Neural progenitor cell (in vitro differentiated cells): ENCODE results near the gene B3GAT1.

Experiments
- EZH2 ChIP-seq: fragments of 200-600 bp; sonication (generic); IDR thresholded peaks from 2 replicates; pipeline ENCODE4 v1.6.1; 2017; ENCODE audit warnings: antibody characterized with exemption, mild to moderate bottlenecking, moderate library complexity
- TF ChIP-seq, protein P1 (sequence below): fragments of 200-600 bp; sonication (generic); IDR thresholded peaks from 2 replicates; pipeline ENCODE4 v1.5.1; 2017; ENCODE audit warnings: antibody characterized with exemption, mild to moderate bottlenecking

- TF ChIP-seq, protein P1, sequence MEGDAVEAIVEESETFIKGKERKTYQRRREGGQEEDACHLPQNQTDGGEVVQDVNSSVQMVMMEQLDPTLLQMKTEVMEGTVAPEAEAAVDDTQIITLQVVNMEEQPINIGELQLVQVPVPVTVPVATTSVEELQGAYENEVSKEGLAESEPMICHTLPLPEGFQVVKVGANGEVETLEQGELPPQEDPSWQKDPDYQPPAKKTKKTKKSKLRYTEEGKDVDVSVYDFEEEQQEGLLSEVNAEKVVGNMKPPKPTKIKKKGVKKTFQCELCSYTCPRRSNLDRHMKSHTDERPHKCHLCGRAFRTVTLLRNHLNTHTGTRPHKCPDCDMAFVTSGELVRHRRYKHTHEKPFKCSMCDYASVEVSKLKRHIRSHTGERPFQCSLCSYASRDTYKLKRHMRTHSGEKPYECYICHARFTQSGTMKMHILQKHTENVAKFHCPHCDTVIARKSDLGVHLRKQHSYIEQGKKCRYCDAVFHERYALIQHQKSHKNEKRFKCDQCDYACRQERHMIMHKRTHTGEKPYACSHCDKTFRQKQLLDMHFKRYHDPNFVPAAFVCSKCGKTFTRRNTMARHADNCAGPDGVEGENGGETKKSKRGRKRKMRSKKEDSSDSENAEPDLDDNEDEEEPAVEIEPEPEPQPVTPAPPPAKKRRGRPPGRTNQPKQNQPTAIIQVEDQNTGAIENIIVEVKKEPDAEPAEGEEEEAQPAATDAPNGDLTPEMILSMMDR, result no peak
- TF ChIP-seq EZH2, result no peak
Observed at GRCh38 chr11:134443246-134443645, 31.2 kb upstream of the B3GAT1 start.
